K562 treated with DMSO at 1 percent for 24 hours (cell line): ENCODE results near the gene KRT27. TPM values are rescaled to one million over a fixed set of nuclear protein-coding genes. Genes with fewer than 3 reads are reported as not detected.

Source experiments
- total RNA-seq: library from RNA; unstranded; fragments of 300-600 nt; gene quantifications from 2 replicates; pipeline ENCODE4 v1.2.3, GENCODE V29; 2022; ENCODE audit warnings: low read depth; ENCODE audit not compliant: insufficient read depth

The KRT27 gene
- not detected in 2 replicates for total RNA-seq

GRCh38 chr17:40782450-40782849, at the start of gene KRT27:
Gene KRT27, minus strand, starts transcription at chr17:40782550. Its CDS starts 57 bp downstream, at chr17:40782493.

GRCh38 chr17:40822132-40822812, 39.9 kb upstream of the KRT27 start, which contains the start of gene KRT10:
Gene KRT10, minus strand, starts transcription at chr17:40822614. Its CDS starts 29 bp downstream, at chr17:40822585.

GRCh38 chr17:40799859-40800258, 17.5 kb upstream of the KRT27 start, which contains the start of gene KRT28:
Gene KRT28, minus strand, starts transcription at chr17:40799959. Its CDS starts 66 bp downstream, at chr17:40799893.

GRCh38 chr17:40772101-40772500, 10.2 kb downstream of the KRT27 start, which contains the start of gene KRT26:
Gene KRT26, minus strand, starts transcription at chr17:40772201. Its CDS starts 88 bp downstream, at chr17:40772113.

GRCh38 chr17:40755231-40755630, 27.1 kb downstream of the KRT27 start, which contains the start of gene KRT25:
Gene KRT25, minus strand, starts transcription at chr17:40755331. Its CDS starts 60 bp downstream, at chr17:40755271.

Other genes starting within 250 kb of the KRT27 start
- 1.4 and 1.5 TPM in 2 replicates for gene CCR7, start 217.1 kb downstream of the KRT27 start, total RNA-seq
- gene SMARCE1, start 134.7 kb downstream of the KRT27 start, total RNA-seq: 64.9 and 65.1 TPM in 2 replicates
- not detected in 2 replicates for gene KRT222, start 117.4 kb downstream of the KRT27 start, total RNA-seq
- gene KRT24, start 78.8 kb downstream of the KRT27 start, total RNA-seq: not detected in 2 replicates
- not detected in 2 replicates for gene KRT25, start 27.2 kb downstream of the KRT27 start, total RNA-seq
- gene KRT26, start 10.3 kb downstream of the KRT27 start, total RNA-seq: not detected in 2 replicates
- gene KRT28, start 17.4 kb upstream of the KRT27 start, total RNA-seq: not detected in 2 replicates
- 61.4 and 78.5 TPM in 2 replicates for gene KRT10, start 40.1 kb upstream of the KRT27 start, total RNA-seq
- gene KRT12, start 84.7 kb upstream of the KRT27 start, total RNA-seq: 6.3 and 7.9 TPM in 2 replicates
- not detected in 2 replicates for gene KRT20, start 102.7 kb upstream of the KRT27 start, total RNA-seq
- gene KRT23, start 155.1 kb upstream of the KRT27 start, total RNA-seq: not detected in 2 replicates
- not detected in 2 replicates for gene KRT39, start 184.4 kb upstream of the KRT27 start, total RNA-seq
- not detected in 2 replicates for gene KRT40, start 201.8 kb upstream of the KRT27 start, total RNA-seq
- not detected in 2 replicates for gene KRTAP3-3, start 211.6 kb upstream of the KRT27 start, total RNA-seq
- gene KRTAP3-2, start 217.4 kb upstream of the KRT27 start, total RNA-seq: not detected in 2 replicates
- not detected in 2 replicates for gene KRTAP3-1, start 226.6 kb upstream of the KRT27 start, total RNA-seq
- not detected in 2 replicates for gene KRTAP1-5, start 244.7 kb upstream of the KRT27 start, total RNA-seq
- gene KRTAP1-4, start 247.6 kb upstream of the KRT27 start, total RNA-seq: not detected in 2 replicates